Activated T-cell treated with anti-CD3 and anti-CD28 coated beads, Interleukin-2, amount 50 U/mL, for 48 hours (primary cell): ENCODE measurements around the gene SPON1.
A peak's percentile ranks its signal among the peaks of the same experiment; 100 is the strongest.

Experiments
- DNase-seq, 2 experiments: peaks; one replicate each; pipeline ENCODE4 v3.0.0-alpha.2; 2020

SPON1 gene

GRCh38 chr11:14202251-14203196 is 240.0 kb downstream of the SPON1 start:
- no peak for DNase-seq

GRCh38 chr11:14203321-14203720 is 240.8 kb downstream of the SPON1 start:
- DNase-seq, result no peak

GRCh38 chr11:14212986-14213385 is 250.5 kb downstream of the SPON1 start:
- DNase-seq, result no peak

GRCh38 chr11:14218728-14219127 is 256.2 kb downstream of the SPON1 start:
- no peak for DNase-seq

GRCh38 chr11:14223636-14224288 is 261.2 kb downstream of the SPON1 start:
- DNase-seq, result no peak

- no peak for DNase-seq
These were observed 261.9 kb downstream of the SPON1 start for GRCh38 chr11:14224395-14224794.

GRCh38 chr11:14225666-14226065 is 263.1 kb downstream of the SPON1 start:
- no peak for DNase-seq

- no peak for DNase-seq
These were observed 265.8 kb downstream of the SPON1 start for GRCh38 chr11:14228356-14228755.

- DNase-seq, result no peak
These were observed 266.9 kb downstream of the SPON1 start for GRCh38 chr11:14229472-14229871.

- no peak for DNase-seq
These were observed 267.9 kb downstream of the SPON1 start for GRCh38 chr11:14230407-14230806.

- DNase-seq, result no peak
These were observed 270.1 kb downstream of the SPON1 start for GRCh38 chr11:14232652-14233051.

- DNase-seq, result no peak
These were observed 271.9 kb downstream of the SPON1 start for GRCh38 chr11:14234446-14234845.

- no peak for DNase-seq
These were observed 273.2 kb downstream of the SPON1 start for GRCh38 chr11:14235701-14236100.

GRCh38 chr11:14237444-14237961 is 275.0 kb downstream of the SPON1 start:
- DNase-seq, result no peak

- no peak for DNase-seq
These were observed 277.7 kb downstream of the SPON1 start for GRCh38 chr11:14240221-14240620.

- DNase-seq, result no peak
These were observed 278.4 kb downstream of the SPON1 start for GRCh38 chr11:14240951-14241350.

- DNase-seq, result no peak
These were observed 279.7 kb downstream of the SPON1 start for GRCh38 chr11:14242187-14242586.

- no peak for DNase-seq
These were observed 280.2 kb downstream of the SPON1 start for GRCh38 chr11:14242733-14243132.

- DNase-seq, result no peak
These were observed 282.4 kb downstream of the SPON1 start for GRCh38 chr11:14244926-14245325.

GRCh38 chr11:14245444-14245843 is 282.9 kb downstream of the SPON1 start:
- DNase-seq, result no peak

GRCh38 chr11:14248580-14248981 is 286.1 kb downstream of the SPON1 start:
- DNase-seq, result no peak

- DNase-seq, result peak; percentile 74 to 79
These were observed 286.8 kb downstream of the SPON1 start for GRCh38 chr11:14249121-14249963.

GRCh38 chr11:14251754-14252153 is 289.2 kb downstream of the SPON1 start:
- no peak for DNase-seq
